Spleen (tissue), 11 donors: ENCODE measurements around the gene AIG1. TPM values are rescaled to one million over a fixed set of nuclear protein-coding genes. Genes with fewer than 3 reads are reported as not detected.

Source experiments
- DNase-seq: peaks from one replicate; pipeline ENCODE4 v3.0.0-alpha.2; 2020
- H3K27ac ChIP-seq, 8 donors: fragments of 200-600 bp; sonication (generic) in 7 of 8; 1 replicate in 4 of 8; 2 replicates in 4 of 8; pipeline versions ENCODE4 v1.5.0 to v1.8.0; 2016 to 2021; ENCODE audit warnings: inconsistent platforms in 4 of 8, mild to moderate bottlenecking in 4 of 8, moderate library complexity in 1 of 8
- H3K27me3 ChIP-seq, 7 donors: fragments of 200-600 bp; sonication (generic) in 6 of 7; replicated peaks in 1 of 7; 1 replicate in 4 of 7; 2 replicates in 3 of 7; pipeline versions ENCODE4 v1.5.0 to v1.8.0; 2016 to 2021; ENCODE audit warnings: inconsistent platforms in 3 of 7, mild to moderate bottlenecking in 1 of 7
- H3K36me3 ChIP-seq, 6 donors: fragments of 200-600 bp; sonication (generic) in 5 of 6; 1 replicate in 4 of 6; 2 replicates in 2 of 6; pipeline versions ENCODE4 v1.5.0 to v1.8.0; 2016 to 2021; ENCODE audit warnings: inconsistent platforms in 2 of 6
- H3K4me1 ChIP-seq, 6 donors: fragments of 200-600 bp; sonication (generic) in 5 of 6; 1 replicate in 3 of 6; 2 replicates in 3 of 6; pipeline versions ENCODE4 v1.5.0 to v1.8.0; 2016 to 2021; ENCODE audit warnings: inconsistent platforms in 3 of 6
- H3K4me3 ChIP-seq, 8 donors: fragments of 200-600 bp; sonication (generic) in 7 of 8; 1 replicate in 4 of 8; 2 replicates in 4 of 8; pipeline versions ENCODE4 v1.5.0 to v1.8.0; 2016 to 2021; ENCODE audit warnings: inconsistent platforms in 4 of 8, mild to moderate bottlenecking in 4 of 8, moderate library complexity in 2 of 8
- H3K9me3 ChIP-seq, 8 donors: fragments of 200-600 bp; sonication (generic) in 7 of 8; 1 replicate in 4 of 8; 2 replicates in 4 of 8; pipeline versions ENCODE4 v1.5.0 to v1.8.0; 2016 to 2021; ENCODE audit warnings: inconsistent platforms in 4 of 8
- CTCF ChIP-seq, 11 experiments: fragments of 200-600 bp in 7 of 11; fragments of 450-650 bp in 4 of 11; sonication (generic) in 4 of 11; IDR thresholded peaks in 8 of 11; conservative IDR thresholded peaks in 3 of 11; 1 replicate in 7 of 11; 2 replicates in 4 of 11; pipeline versions ENCODE4 v1.4.0 to v1.8.0; 2016 to 2021; ENCODE audit warnings: antibody characterized with exemption in 11 of 11, inconsistent platforms in 4 of 11, mild to moderate bottlenecking in 1 of 11
- POLR2A ChIP-seq, 3 donors: fragments of 450-650 bp; IDR thresholded peaks; one replicate each; pipeline ENCODE4 v1.5.1; 2017; ENCODE audit warnings: antibody characterized with exemption in 3 of 3, mild to moderate bottlenecking in 1 of 3
- POLR2AphosphoS5 ChIP-seq, 3 donors: sonication (generic); formaldehyde crosslinking; IDR thresholded peaks; one replicate each; pipeline ENCODE4 v1.5.1; 2017; ENCODE audit warnings: antibody characterized with exemption in 3 of 3
- WGBS, 5 donors: extraction: QIAGEN DNeasy Blood & Tissue Kit in 3 of 5; methylation state at CpG; one replicate each; pipeline versions ENCODE4 v1.1.5 to v1.1.7; 2013 to 2018; 5-methylcytosine and 5-hydroxymethylcytosine counted together
- intact Hi-C: fragments of 100-400 bp; cut with DNase I; formaldehyde crosslinking; loops from one replicate; pipeline ENCODE4 v1.15.0; 2023; ENCODE audit warnings: low total_unique reads
- polyA plus RNA-seq, 3 donors: library from polyadenylated mRNA; stranded (reverse); fragments of 200-250 nt; gene quantifications; one replicate each; pipeline ENCODE4 v1.2.1, GENCODE V29; 2013
- total RNA-seq, 7 donors: library from RNA; depleted of rRNA in 3 of 7; stranded (reverse); fragments of >200 nt in 3 of 7; fragmentation: NEBNext Ultra II Directional in 4 of 7; extraction: Animal tissue kit (Norgen Biotek cat#: 25700) in 4 of 7; gene quantifications; one replicate each; pipeline versions ENCODE4 v1.1.0 to v1.2.1, GENCODE V29; 2016 to 2021
- donor health status: healthy with polysubstance abuse.
- donor health status: DM: no; HTN: no; CAD: no; lungs with moderate emphysema.
- donor health status: DM: no; HTN: no; CAD: no.
- donor health status: Bipolar disorder and iron deficiency.
- donor health status: healthy.
- donor health status: DM: no; HTN: no; CAD: no.
- donor health status: DM: yes; HTN: yes; CAD: no.

The AIG1 gene
- total and polyA plus RNA-seq, 10 donors: 14.3 to 38.0 (median 27.9) TPM

- no peaks in the 10 kb centered on the region for H3K36me3 ChIP-seq
- TF ChIP-seq POLR2A (IDR thresholded peaks at IDR 0.05) (no peak), CTCF (IDR thresholded peaks at IDR 0.05 in 8 of 11, conservative IDR thresholded peaks at IDR 0.05 in 3 of 11) (no peak), POLR2AphosphoS5 (IDR thresholded peaks at IDR 0.05) (no peak)
- no peak overlapping the region for H3K4me3 ChIP-seq
- no peak overlapping the region for H3K27ac ChIP-seq
- WGBS, 5 donors: 80 to 92% (median 89%) methylated on average over 1 of the region's 1 CpG
- peaks cover 0 to 7% (median 2%) of the 10 kb centered on the region in 8 donors for H3K9me3 ChIP-seq
- no peak for DNase-seq
- H3K27me3 ChIP-seq: no peaks in the 10 kb centered on the region
- no peaks in the 10 kb centered on the region for H3K4me1 ChIP-seq
- intact Hi-C loops: no loop called here
Measured at GRCh38 chr6:143023695-143024094, 37.0 kb upstream of the AIG1 start.

GRCh38 chr6:143024977-143025376, 35.7 kb upstream of the AIG1 start:
- no peaks in the 10 kb centered on the region for H3K4me1 ChIP-seq
- no peaks in the 10 kb centered on the region for H3K27me3 ChIP-seq
- no peak for DNase-seq
- intact Hi-C loops: loop anchor here (5.0 kb wide), 1 partner anchor 333 kb away; no protein-coding TSS in a partner anchor
- H3K36me3 ChIP-seq: no peaks in the 10 kb centered on the region
- H3K9me3 ChIP-seq: peaks cover 0 to 10% (median 2%) of the 10 kb centered on the region in 8 donors
- no peak overlapping the region for H3K27ac ChIP-seq
- no peak for TF ChIP-seq POLR2A (IDR thresholded peaks at IDR 0.05)
- no peak for TF ChIP-seq POLR2AphosphoS5 (IDR thresholded peaks at IDR 0.05)
- no peak for TF ChIP-seq CTCF (IDR thresholded peaks at IDR 0.05 in 8 of 11, conservative IDR thresholded peaks at IDR 0.05 in 3 of 11)
- H3K4me3 ChIP-seq: no peak overlapping the region

DNA sequence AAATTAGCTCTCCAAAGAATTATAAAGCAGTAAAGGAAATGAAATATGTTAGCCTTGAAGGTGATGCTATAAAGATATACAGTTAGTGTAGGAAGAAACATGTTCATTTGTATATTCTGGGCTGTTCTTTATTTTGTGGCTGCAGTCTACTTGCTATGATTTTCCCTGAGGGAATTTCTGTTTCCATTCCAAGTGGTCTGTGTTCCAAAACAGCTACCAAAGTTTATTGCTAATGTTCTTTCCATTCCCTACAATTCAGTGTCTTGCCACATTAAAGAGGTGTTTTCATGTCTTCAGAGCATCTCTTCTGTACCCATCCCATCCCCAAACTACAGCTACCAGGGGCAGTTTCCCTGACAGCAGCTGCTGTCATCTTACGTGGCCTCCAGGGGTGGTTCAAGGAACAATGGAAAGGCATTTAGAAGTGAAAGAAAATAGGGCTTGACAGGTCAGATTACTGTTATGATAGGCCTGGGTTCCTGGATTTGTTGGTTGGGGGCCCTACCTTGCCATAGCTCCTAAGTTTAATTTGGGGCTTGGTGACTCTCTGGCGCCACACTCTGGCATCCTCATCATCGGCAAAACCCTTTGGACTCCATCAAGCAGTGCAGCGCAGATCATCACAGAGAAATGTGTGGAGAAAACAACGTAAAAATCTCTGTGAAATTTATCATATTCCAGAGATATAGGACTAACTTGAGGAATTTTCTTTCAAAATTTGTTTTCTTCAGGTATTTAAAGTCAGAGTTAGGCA, 33.8 kb upstream of the AIG1 start:
- Histone ChIP-seq H3K4me3 (no peak overlapping the region), H3K9me3 (peaks cover 0 to 4% (median 0%) of the 10 kb centered on the region in 8 donors), H3K36me3 (no peaks in the 10 kb centered on the region), H3K4me1 (no peaks in the 10 kb centered on the region), H3K27ac (no peak overlapping the region), H3K27me3 (no peaks in the 10 kb centered on the region)
- intact Hi-C loops: loop anchor here (5.0 kb wide), 1 partner anchor 335 kb away; no protein-coding TSS in a partner anchor
- WGBS, 5 donors: 54 to 63% (median 60%) methylated on average over 5 of the region's 5 CpGs
- DNase-seq: peak; percentile 64
- TF ChIP-seq POLR2AphosphoS5 (IDR thresholded peaks at IDR 0.05): no peak
- TF ChIP-seq CTCF (IDR thresholded peaks at IDR 0.05 in 8 of 11, conservative IDR thresholded peaks at IDR 0.05 in 3 of 11): peak; percentile 28 to 69 (median 64)
- no peak for TF ChIP-seq POLR2A (IDR thresholded peaks at IDR 0.05)

- no peak for TF ChIP-seq POLR2AphosphoS5 (IDR thresholded peaks at IDR 0.05)
- TF ChIP-seq CTCF (IDR thresholded peaks at IDR 0.05 in 8 of 11, conservative IDR thresholded peaks at IDR 0.05 in 3 of 11): no peak
- TF ChIP-seq POLR2A (IDR thresholded peaks at IDR 0.05): no peak
- Histone ChIP-seq H3K27ac (no peak overlapping the region), H3K36me3 (no peaks in the 10 kb centered on the region), H3K9me3 (no peaks in the 10 kb centered on the region), H3K4me3 (no peak overlapping the region), H3K27me3 (peaks cover 0 to 8% (median 0%) of the 10 kb centered on the region in 7 donors), H3K4me1 (no peaks in the 10 kb centered on the region)
- WGBS, 5 donors: 83 to 91% (median 85%) methylated on average over 8 to 9 of the region's 9 CpGs
- DNase-seq: no peak
- intact Hi-C loops: no loop called here
Measured at GRCh38 chr6:143034689-143035334, 25.9 kb upstream of the AIG1 start.
